Tibial nerve (tissue), 3 donors: Measurements from ENCODE around the gene PLA2R1.

Source experiments
- CTCF ChIP-seq, 5 experiments: fragments of 200-600 bp in 3 of 5; fragments of 450-650 bp in 2 of 5; sonication (generic) in 3 of 5; IDR thresholded peaks; one replicate each; pipeline ENCODE4 v1.5.1; 2016 to 2019; ENCODE audit warnings: antibody characterized with exemption in 5 of 5, mild to moderate bottlenecking in 3 of 5, moderate library complexity in 2 of 5
- POLR2A ChIP-seq, 2 donors: fragments of 450-650 bp; IDR thresholded peaks; one replicate each; pipeline ENCODE4 v1.6.1; 2017; ENCODE audit warnings: antibody characterized with exemption in 2 of 2, mild to moderate bottlenecking in 2 of 2, moderate library complexity in 2 of 2

- TF ChIP-seq POLR2A (IDR thresholded peaks at IDR 0.05) (no peak), CTCF (IDR thresholded peaks at IDR 0.05) (no peak)
Observed at GRCh38 chr2:160064916-160065315, 2.5 kb upstream of the PLA2R1 start.
